Measurements from ENCODE around the gene CAAP1. TPM values are rescaled to one million over a fixed set of nuclear protein-coding genes. Genes with fewer than 3 reads are reported as not detected.

Gene CAAP1
- total and polyA plus RNA-seq, 2 of the 8 experiments (the other 6 are each of a cell fraction or from before 2014, with no cell fraction given): 9.5 to 36.7 TPM

GRCh38 chr9:26928902-26929495, 36.4 kb upstream of the CAAP1 start:
- Histone ChIP-seq H3K4me3 (ENCODE audit: extremely low read depth in 1 of 4, insufficient read depth in 2 of 4, low read depth in 3 of 4, low read length in 4 of 4) (no peak overlapping the region), H3K27me3 (replicated peaks in 1 of 4; ENCODE audit: control insufficient read depth in 3 of 4, extremely low read depth in 1 of 4, insufficient read depth in 3 of 4, low read length in 3 of 4) (no peaks in the 10 kb centered on the region), H2BK15ac (ENCODE audit: low read length) (no peak overlapping the region), H3K14ac (ENCODE audit: insufficient read length) (no peak overlapping the region), H2BK120ac (replicated peaks; ENCODE audit: low read depth, low read length) (no peak overlapping the region), H2BK12ac (ENCODE audit: low read depth, low read length) (no peak overlapping the region), H3K79me1 (ENCODE audit: low read depth, low read length) (no peaks in the 10 kb centered on the region), H3K79me2 (ENCODE audit: control insufficient read depth in 1 of 2, insufficient read depth in 2 of 2, low read length in 2 of 2) (peaks cover 0 to 5% of the 10 kb centered on the region in 2 experiments; a peak in 2 of 4 replicates), H4K20me1 (replicated peaks in 1 of 2; ENCODE audit: control insufficient read depth in 1 of 2, insufficient read depth in 2 of 2, low read length in 2 of 2) (no peaks in the 10 kb centered on the region), H2BK5ac (ENCODE audit: low read depth, low read length) (no peak overlapping the region), H2AFZ (ENCODE audit: low read length) (no peak overlapping the region), H3K23ac (ENCODE audit: insufficient read length) (no peak overlapping the region), H2BK20ac (ENCODE audit: low read length) (no peak overlapping the region), H3K9me3 (ENCODE audit: insufficient read depth in 2 of 2, low read depth in 1 of 2, low read length in 1 of 2) (no peaks in the 10 kb centered on the region), H3K27ac (ENCODE audit: low read depth, low read length) (no peak overlapping the region), H4K8ac (ENCODE audit: extremely low read depth, insufficient read depth, low read length) (no peak overlapping the region), H3K23me2 (ENCODE audit: low read depth, low read length) (no peaks in the 10 kb centered on the region), H3K18ac (ENCODE audit: extremely low read depth, low read length) (no peak overlapping the region), H3K56ac (replicated peaks; ENCODE audit: insufficient read length, low read depth, low read length) (no peak overlapping the region), H3K9ac (replicated peaks in 1 of 4; ENCODE audit: extremely low read depth in 1 of 4, low read depth in 3 of 4, low read length in 3 of 4) (no peak overlapping the region), H4K91ac (replicated peaks; ENCODE audit: insufficient read length, low read length) (no peak overlapping the region), H3K36me3 (ENCODE audit: control insufficient read depth in 2 of 4, insufficient read depth in 4 of 4, low read length in 3 of 4) (peaks cover 4 to 38% (median 25%) of the 10 kb centered on the region in 4 experiments; a peak in 7 of 8 replicates), H3K4me2 (ENCODE audit: insufficient read depth in 1 of 2, low read depth in 2 of 2, low read length in 2 of 2) (no peak overlapping the region), H3K4me1 (replicated peaks in 1 of 4; ENCODE audit: control insufficient read depth in 3 of 4, insufficient read depth in 4 of 4, low read length in 3 of 4) (no peaks in the 10 kb centered on the region), H3K4ac (replicated peaks; ENCODE audit: insufficient read length, low read depth, low read length) (no peak overlapping the region), H4K5ac (ENCODE audit: insufficient read length, low read depth, low read length) (no peak overlapping the region), H2AK5ac (ENCODE audit: low read depth, low read length) (no peak overlapping the region)
- 90% methylated on average over 8 of the region's 8 CpGs; no CpG with 5 or more reads in 1 of the 2 experiments for WGBS, 2 experiments (ENCODE audit: extremely low coverage in 1 of 2, insufficient coverage in 1 of 2, insufficient read length in 1 of 2, insufficient replicate concordance in 2 of 2, low coverage in 1 of 2, low lambda C conversion rate in 2 of 2, missing lambda C conversion rate in 1 of 2)
- ChIA-PET POLR2A (ENCODE audit: partially characterized antibody) (interaction anchor here (0.7 to 1.6 kb wide), 3 partner anchors 15 to 37 kb away, joined by 3 to 5 read pairs (median 4); partner anchors contain the start of gene CAAP1), CTCF (ENCODE audit: partially characterized antibody) (interaction anchor here (1.0 to 1.3 kb wide), 3 partner anchors 8 to 46 kb away, joined by 3 to 5 read pairs (median 4); no protein-coding TSS in a partner anchor)
- DNase-seq (ENCODE audit: low read depth in 1 of 2, low spot score in 2 of 2) (no peak), FAIRE-seq (no peak)
- TF ChIP-seq TBP (IDR thresholded peaks at IDR 0.05; ENCODE audit: low read depth, low read length) (no peak), EGR1 (IDR thresholded peaks at IDR 0.05; ENCODE audit: borderline replicate concordance, low read depth, low read length) (no peak), E2F6 (IDR thresholded peaks at IDR 0.05) (no peak), JUND (IDR thresholded peaks at IDR 0.05; ENCODE audit: low read length) (no peak), NANOG (IDR thresholded peaks at IDR 0.05; ENCODE audit: insufficient read depth, low read depth, low read length, poor library complexity, severe bottlenecking) (no peak)
